PC-3 (cell line): ENCODE data around the gene GALNTL6.

ENCODE experiments used
- CTCF ChIP-seq: fragments of 300-600 bp; sonication (generic); conservative IDR thresholded peaks from 2 replicates; pipeline ENCODE4 v1.5.1; 2017; ENCODE audit warnings: antibody characterized with exemption, low read depth, mild to moderate bottlenecking, low read length
- EZH2 ChIP-seq: fragments of 300-600 bp; sonication (generic); IDR thresholded peaks from one replicate; pipeline ENCODE4 v1.6.1; 2017; ENCODE audit warnings: antibody characterized with exemption, mild to moderate bottlenecking, low read length; ENCODE audit not compliant: unreplicated experiment
- EZH2phosphoT487 ChIP-seq: fragments of 300-600 bp; sonication (generic); IDR thresholded peaks from 2 replicates; pipeline ENCODE4 v1.6.1; 2018; ENCODE audit warnings: mild to moderate bottlenecking, antibody characterized with exemption, low read length, borderline replicate concordance

GRCh38 chr4:172996571-172997216, 1183.5 kb downstream of the GALNTL6 start:
- TF ChIP-seq CTCF (no peak), EZH2 (no peak), EZH2phosphoT487 (no peak)
